GM12878 (cell line): Measurements from ENCODE around the gene TMX4.

Experiments used
- ATF3 ChIP-seq: IDR thresholded peaks from 2 replicates; pipeline ENCODE4 v1.6.1; 2011; ENCODE audit warnings: low read depth, mild to moderate bottlenecking, low read length, moderate library complexity, borderline replicate concordance; ENCODE audit errors: extremely low read depth
- CTCF ChIP-seq, 3 experiments: IDR thresholded peaks in 2 of 3; conservative IDR thresholded peaks in 1 of 3; 2 replicates each; pipeline ENCODE4 v1.5.1; 2011; ENCODE audit warnings: low read depth in 3 of 3, low read length in 3 of 3, mild to moderate bottlenecking in 3 of 3, control low read depth in 2 of 3, moderate library complexity in 2 of 3, inconsistent platforms in 1 of 3, mixed read lengths in 1 of 3; ENCODE audit not compliant: control insufficient read depth in 2 of 3, insufficient read depth in 1 of 3; ENCODE audit errors: extremely low read depth in 1 of 3
- EP300 ChIP-seq, 2 experiments: fragments of 150-350 bp in 1 of 2; IDR thresholded peaks; 2 replicates each; pipeline ENCODE4 v1.6.1; 2011 to 2012; ENCODE audit warnings: low read depth in 2 of 2, low read length in 2 of 2, borderline replicate concordance in 1 of 2, improper control_type of control experiment in 1 of 2, inconsistent platforms in 1 of 2; ENCODE audit not compliant: control insufficient read depth in 1 of 2
- EZH2 ChIP-seq: IDR thresholded peaks from 2 replicates; pipeline ENCODE4 v1.6.1; 2012; ENCODE audit warnings: low read depth, mild to moderate bottlenecking, control low read depth, inconsistent platforms, low read length, borderline replicate concordance; ENCODE audit not compliant: control insufficient read depth
- LARP7 ChIP-seq: fragments of 450-650 bp; IDR thresholded peaks from 2 replicates; pipeline ENCODE4 v1.6.1; 2017; ENCODE audit warnings: mild to moderate bottlenecking
- POLR2AphosphoS5 ChIP-seq: IDR thresholded peaks from 2 replicates; pipeline ENCODE4 v1.6.1; 2011; ENCODE audit warnings: mild to moderate bottlenecking, low read length, inconsistent platforms
- RFX5 ChIP-seq: IDR thresholded peaks from 2 replicates; pipeline ENCODE4 v1.6.1; 2011; ENCODE audit warnings: low read depth, low read length, improper control_type of control experiment
- SMC3 ChIP-seq: IDR thresholded peaks from 2 replicates; pipeline ENCODE4 v1.6.1; 2011; ENCODE audit warnings: low read length, improper control_type of control experiment, borderline replicate concordance
- SRF ChIP-seq, 2 experiments: IDR thresholded peaks; 2 replicates each; pipeline ENCODE4 v1.6.1; 2011; ENCODE audit warnings: low read depth in 2 of 2, low read length in 2 of 2, mild to moderate bottlenecking in 1 of 2, moderate library complexity in 1 of 2

- TF ChIP-seq CTCF (IDR thresholded peaks at IDR 0.05 in 2 of 3, conservative IDR thresholded peaks at IDR 0.05 in 1 of 3; ENCODE audit: control insufficient read depth in 2 of 3, extremely low read depth in 1 of 3, insufficient read depth in 1 of 3, low read depth in 3 of 3, low read length in 3 of 3): no peak
- TF ChIP-seq RFX5: no peak
- TF ChIP-seq ATF3: no peak
- TF ChIP-seq SMC3: no peak
- no peak for TF ChIP-seq LARP7
- TF ChIP-seq SRF (IDR thresholded peaks at IDR 0.05; ENCODE audit: low read depth in 2 of 2, low read length in 2 of 2): no peak
- TF ChIP-seq EZH2: no peak
- no peak for TF ChIP-seq POLR2AphosphoS5
- TF ChIP-seq EP300 (IDR thresholded peaks at IDR 0.05; ENCODE audit: borderline replicate concordance in 1 of 2, control insufficient read depth in 1 of 2, low read depth in 2 of 2, low read length in 2 of 2): no peak
These were observed 79.2 kb downstream of the TMX4 start, which contains the start of gene HAO1 for GRCh38 chr20:7940341-7940740.
